ENCODE measurements around the gene KLC1. TPM values are rescaled to one million over a fixed set of nuclear protein-coding genes. Genes with fewer than 3 reads are reported as not detected.
A peak's percentile ranks its signal among the peaks of the same experiment; 100 is the strongest.

KLC1 gene
- total and polyA plus RNA-seq, 2 of the 13 experiments (the other 11 are each of a cell fraction or from before 2014, with no cell fraction given): 53.2 to 63.5 TPM

DNA sequence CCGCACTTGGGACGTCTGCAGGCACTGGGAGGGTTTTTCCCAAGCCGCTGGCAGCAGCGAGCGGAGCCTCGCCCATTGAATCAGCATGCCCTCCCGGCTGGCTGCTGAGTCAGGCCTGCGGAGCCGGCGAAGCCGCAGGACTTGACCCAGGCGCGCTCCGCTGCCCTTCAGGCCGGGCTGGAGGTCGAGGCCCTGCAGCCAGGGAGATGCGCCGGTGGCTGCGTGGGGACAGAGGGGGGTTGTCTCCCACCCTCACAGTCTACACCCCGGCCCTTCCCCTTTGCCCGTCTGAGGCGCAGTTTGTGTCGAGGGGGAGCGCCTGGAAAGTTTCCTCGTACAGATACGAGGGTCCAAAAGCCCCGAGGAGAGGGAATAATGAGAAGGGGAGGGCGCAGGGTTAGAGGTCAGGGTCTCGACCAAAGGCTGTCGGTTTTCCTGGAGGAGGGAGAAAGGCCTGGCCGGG is 759 bp upstream of the KLC1 start (continued):
- TF ChIP-seq, protein P1, sequence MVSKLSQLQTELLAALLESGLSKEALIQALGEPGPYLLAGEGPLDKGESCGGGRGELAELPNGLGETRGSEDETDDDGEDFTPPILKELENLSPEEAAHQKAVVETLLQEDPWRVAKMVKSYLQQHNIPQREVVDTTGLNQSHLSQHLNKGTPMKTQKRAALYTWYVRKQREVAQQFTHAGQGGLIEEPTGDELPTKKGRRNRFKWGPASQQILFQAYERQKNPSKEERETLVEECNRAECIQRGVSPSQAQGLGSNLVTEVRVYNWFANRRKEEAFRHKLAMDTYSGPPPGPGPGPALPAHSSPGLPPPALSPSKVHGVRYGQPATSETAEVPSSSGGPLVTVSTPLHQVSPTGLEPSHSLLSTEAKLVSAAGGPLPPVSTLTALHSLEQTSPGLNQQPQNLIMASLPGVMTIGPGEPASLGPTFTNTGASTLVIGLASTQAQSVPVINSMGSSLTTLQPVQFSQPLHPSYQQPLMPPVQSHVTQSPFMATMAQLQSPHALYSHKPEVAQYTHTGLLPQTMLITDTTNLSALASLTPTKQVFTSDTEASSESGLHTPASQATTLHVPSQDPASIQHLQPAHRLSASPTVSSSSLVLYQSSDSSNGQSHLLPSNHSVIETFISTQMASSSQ (IDR thresholded peaks at IDR 0.05; ENCODE audit: low read depth): no peak
- TF ChIP-seq, protein P1 (CRISPR knock-in tag; IDR thresholded peaks at IDR 0.05; ENCODE audit: borderline replicate concordance): no peak
- TF ChIP-seq NFIB (CRISPR knock-in tag; IDR thresholded peaks at IDR 0.05; ENCODE audit: borderline replicate concordance) (no peak), POGZ (CRISPR knock-in tag; IDR thresholded peaks at IDR 0.05) (no peak), PTBP1 (IDR thresholded peaks at IDR 0.05; ENCODE audit: low read depth, low read length, poor library complexity, severe bottlenecking) (no peak), ZNF501 (CRISPR knock-in tag; IDR thresholded peaks at IDR 0.05) (peak; percentile 77; the same call in 1 of the 2 replicates), ZNF354B (CRISPR knock-in tag; IDR thresholded peaks at IDR 0.05) (no peak), ZNF772 (CRISPR knock-in tag; IDR thresholded peaks at IDR 0.05) (no peak), ZNF891 (CRISPR knock-in tag; IDR thresholded peaks at IDR 0.05) (no peak), ETV5 (CRISPR knock-in tag; IDR thresholded peaks at IDR 0.05; ENCODE audit: borderline replicate concordance) (no peak), ZNF761 (CRISPR knock-in tag; conservative IDR thresholded peaks at IDR 0.05) (no peak), FOXO1 (CRISPR knock-in tag; IDR thresholded peaks at IDR 0.05) (no peak), ZNF782 (CRISPR knock-in tag; IDR thresholded peaks at IDR 0.05; ENCODE audit: borderline replicate concordance) (no peak), ZNF205 (CRISPR knock-in tag; IDR thresholded peaks at IDR 0.05) (no peak; the same call in 1 of the 2 replicates), MIER2 (CRISPR knock-in tag; IDR thresholded peaks at IDR 0.05) (no peak), BCL6 (CRISPR knock-in tag; IDR thresholded peaks at IDR 0.05) (no peak), KMT2A (CRISPR knock-in tag; IDR thresholded peaks at IDR 0.05) (0 out of 2 replicates have a peak, but pooled peaks have one; percentile 36), HNRNPL (IDR thresholded peaks at IDR 0.05; ENCODE audit: low read depth, low read length) (0 out of 2 replicates have a peak, but pooled peaks have one; percentile 33)
- TF ChIP-seq, protein P2, sequence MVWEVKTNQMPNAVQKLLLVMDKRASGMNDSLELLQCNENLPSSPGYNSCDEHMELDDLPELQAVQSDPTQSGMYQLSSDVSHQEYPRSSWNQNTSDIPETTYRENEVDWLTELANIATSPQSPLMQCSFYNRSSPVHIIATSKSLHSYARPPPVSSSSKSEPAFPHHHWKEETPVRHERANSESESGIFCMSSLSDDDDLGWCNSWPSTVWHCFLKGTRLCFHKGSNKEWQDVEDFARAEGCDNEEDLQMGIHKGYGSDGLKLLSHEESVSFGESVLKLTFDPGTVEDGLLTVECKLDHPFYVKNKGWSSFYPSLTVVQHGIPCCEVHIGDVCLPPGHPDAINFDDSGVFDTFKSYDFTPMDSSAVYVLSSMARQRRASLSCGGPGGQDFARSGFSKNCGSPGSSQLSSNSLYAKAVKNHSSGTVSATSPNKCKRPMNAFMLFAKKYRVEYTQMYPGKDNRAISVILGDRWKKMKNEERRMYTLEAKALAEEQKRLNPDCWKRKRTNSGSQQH (CRISPR knock-in tag; IDR thresholded peaks at IDR 0.05; ENCODE audit: low read depth): 0 out of 2 replicates have a peak, but pooled peaks have one; percentile 36
- TF ChIP-seq, protein P3, sequence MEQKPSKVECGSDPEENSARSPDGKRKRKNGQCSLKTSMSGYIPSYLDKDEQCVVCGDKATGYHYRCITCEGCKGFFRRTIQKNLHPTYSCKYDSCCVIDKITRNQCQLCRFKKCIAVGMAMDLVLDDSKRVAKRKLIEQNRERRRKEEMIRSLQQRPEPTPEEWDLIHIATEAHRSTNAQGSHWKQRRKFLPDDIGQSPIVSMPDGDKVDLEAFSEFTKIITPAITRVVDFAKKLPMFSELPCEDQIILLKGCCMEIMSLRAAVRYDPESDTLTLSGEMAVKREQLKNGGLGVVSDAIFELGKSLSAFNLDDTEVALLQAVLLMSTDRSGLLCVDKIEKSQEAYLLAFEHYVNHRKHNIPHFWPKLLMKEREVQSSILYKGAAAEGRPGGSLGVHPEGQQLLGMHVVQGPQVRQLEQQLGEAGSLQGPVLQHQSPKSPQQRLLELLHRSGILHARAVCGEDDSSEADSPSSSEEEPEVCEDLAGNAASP (CRISPR knock-in tag; IDR thresholded peaks at IDR 0.05; ENCODE audit: borderline replicate concordance): no peak
- TF ChIP-seq, protein P4, sequence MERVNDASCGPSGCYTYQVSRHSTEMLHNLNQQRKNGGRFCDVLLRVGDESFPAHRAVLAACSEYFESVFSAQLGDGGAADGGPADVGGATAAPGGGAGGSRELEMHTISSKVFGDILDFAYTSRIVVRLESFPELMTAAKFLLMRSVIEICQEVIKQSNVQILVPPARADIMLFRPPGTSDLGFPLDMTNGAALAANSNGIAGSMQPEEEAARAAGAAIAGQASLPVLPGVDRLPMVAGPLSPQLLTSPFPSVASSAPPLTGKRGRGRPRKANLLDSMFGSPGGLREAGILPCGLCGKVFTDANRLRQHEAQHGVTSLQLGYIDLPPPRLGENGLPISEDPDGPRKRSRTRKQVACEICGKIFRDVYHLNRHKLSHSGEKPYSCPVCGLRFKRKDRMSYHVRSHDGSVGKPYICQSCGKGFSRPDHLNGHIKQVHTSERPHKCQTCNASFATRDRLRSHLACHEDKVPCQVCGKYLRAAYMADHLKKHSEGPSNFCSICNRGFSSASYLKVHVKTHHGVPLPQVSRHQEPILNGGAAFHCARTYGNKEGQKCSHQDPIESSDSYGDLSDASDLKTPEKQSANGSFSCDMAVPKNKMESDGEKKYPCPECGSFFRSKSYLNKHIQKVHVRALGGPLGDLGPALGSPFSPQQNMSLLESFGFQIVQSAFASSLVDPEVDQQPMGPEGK (CRISPR knock-in tag; IDR thresholded peaks at IDR 0.05): peak; percentile 52

Measured in HepG2 (cell line).